Suprapubic skin (tissue), 4 donors: ENCODE data around the gene DCTN3. TPM values are rescaled to one million over a fixed set of nuclear protein-coding genes. Genes with fewer than 3 reads are reported as not detected.

ENCODE experiments used
- DNase-seq, 2 donors: peaks; one replicate each; pipeline ENCODE4 v3.0.0-alpha.2; 2019; ENCODE audit warnings: low spot score in 2 of 2
- H3K27ac ChIP-seq: fragments of 200-600 bp; sonication (generic); one replicate; pipeline ENCODE4 v1.5.1; 2019
- H3K27me3 ChIP-seq: fragments of 200-600 bp; sonication (generic); one replicate; pipeline ENCODE4 v1.5.1; 2019
- H3K36me3 ChIP-seq: fragments of 200-600 bp; sonication (generic); one replicate; pipeline ENCODE4 v1.5.1; 2019
- H3K4me1 ChIP-seq: fragments of 200-600 bp; sonication (generic); one replicate; pipeline ENCODE4 v1.5.1; 2019
- H3K4me3 ChIP-seq: fragments of 200-600 bp; sonication (generic); one replicate; pipeline ENCODE4 v1.5.1; 2019; ENCODE audit warnings: mild to moderate bottlenecking
- H3K9me3 ChIP-seq: fragments of 200-600 bp; sonication (generic); one replicate; pipeline ENCODE4 v1.5.1; 2019
- CTCF ChIP-seq, 2 donors: fragments of 200-600 bp in 1 of 2; fragments of 450-650 bp in 1 of 2; sonication (generic) in 1 of 2; IDR thresholded peaks; one replicate each; pipeline ENCODE4 v1.5.1; 2016 to 2019; ENCODE audit warnings: antibody characterized with exemption in 2 of 2, mild to moderate bottlenecking in 1 of 2, moderate library complexity in 1 of 2
- EP300 ChIP-seq: sonication (generic); formaldehyde crosslinking; IDR thresholded peaks from one replicate; pipeline ENCODE4 v1.6.1; 2017; ENCODE audit warnings: antibody characterized with exemption
- POLR2A ChIP-seq, 2 donors: fragments of 450-650 bp; IDR thresholded peaks; one replicate each; pipeline ENCODE4 v1.6.1; 2017; ENCODE audit warnings: antibody characterized with exemption in 2 of 2, mild to moderate bottlenecking in 2 of 2, moderate library complexity in 2 of 2
- POLR2AphosphoS5 ChIP-seq, 3 donors: sonication (generic); formaldehyde crosslinking; IDR thresholded peaks; one replicate each; pipeline ENCODE4 v1.6.1; 2017; ENCODE audit warnings: antibody characterized with exemption in 3 of 3
- WGBS: methylation state at CpG from one replicate; pipeline ENCODE4 v1.1.5; 2018; 5-methylcytosine and 5-hydroxymethylcytosine counted together
- total RNA-seq, 4 donors: library from RNA; depleted of rRNA; stranded (reverse); fragments of >200 nt; gene quantifications; one replicate each; pipeline ENCODE4 v1.1.0, GENCODE V29; 2016

DCTN3 gene
- total RNA-seq, 4 donors from 2014 or later, result 61.2 to 136 (median 121) TPM

GRCh38 chr9:34584970-34585369, 35.3 kb downstream of the DCTN3 start:
- H3K36me3 ChIP-seq, result no peaks in the 10 kb centered on the region
- no peak overlapping the region for H3K27ac ChIP-seq
- H3K9me3 ChIP-seq, result no peaks in the 10 kb centered on the region
- no peak overlapping the region for H3K4me3 ChIP-seq
- WGBS, result 72% methylated on average over 5 of the region's 5 CpGs
- H3K27me3 ChIP-seq, result peaks cover 43% of the 10 kb centered on the region
- H3K4me1 ChIP-seq, result peaks cover 16% of the 10 kb centered on the region
- DNase-seq, result no peak
- TF ChIP-seq POLR2AphosphoS5 (IDR thresholded peaks at IDR 0.05), result no peak
- no peak for TF ChIP-seq EP300
- TF ChIP-seq POLR2A (IDR thresholded peaks at IDR 0.05), result no peak
- TF ChIP-seq CTCF (IDR thresholded peaks at IDR 0.05), result no peak

GRCh38 chr9:34582787-34583186, 37.5 kb downstream of the DCTN3 start:
- DNase-seq, result no peak
- Histone ChIP-seq H3K27ac (no peak overlapping the region), H3K9me3 (no peaks in the 10 kb centered on the region), H3K27me3 (peaks cover 42% of the 10 kb centered on the region), H3K36me3 (no peaks in the 10 kb centered on the region), H3K4me1 (peaks cover 14% of the 10 kb centered on the region), H3K4me3 (no peak overlapping the region)
- 72% methylated on average over 5 of the region's 5 CpGs for WGBS
- TF ChIP-seq POLR2A (IDR thresholded peaks at IDR 0.05) (no peak), CTCF (IDR thresholded peaks at IDR 0.05) (no peak)

GRCh38 chr9:34581318-34581717, 39.0 kb downstream of the DCTN3 start:
- peaks cover 56% of the 10 kb centered on the region for H3K27me3 ChIP-seq
- TF ChIP-seq POLR2AphosphoS5 (IDR thresholded peaks at IDR 0.05) (no peak), EP300 (no peak), POLR2A (IDR thresholded peaks at IDR 0.05) (no peak), CTCF (IDR thresholded peaks at IDR 0.05) (no peak)
- DNase-seq, result no peak
- WGBS, result 79% methylated on average over 3 of the region's 3 CpGs
- no peaks in the 10 kb centered on the region for H3K36me3 ChIP-seq
- H3K9me3 ChIP-seq, result no peaks in the 10 kb centered on the region
- peaks cover 19% of the 10 kb centered on the region for H3K4me1 ChIP-seq
- no peak overlapping the region for H3K27ac ChIP-seq
- no peak overlapping the region for H3K4me3 ChIP-seq

GRCh38 chr9:34580358-34580757, 39.9 kb downstream of the DCTN3 start:
- Histone ChIP-seq H3K36me3 (no peaks in the 10 kb centered on the region), H3K27ac (no peak overlapping the region), H3K4me3 (no peak overlapping the region), H3K27me3 (peaks cover 47% of the 10 kb centered on the region), H3K9me3 (no peaks in the 10 kb centered on the region), H3K4me1 (peaks cover 19% of the 10 kb centered on the region)
- WGBS, result 81% methylated on average over 8 of the region's 8 CpGs
- TF ChIP-seq CTCF (IDR thresholded peaks at IDR 0.05), result no peak
- no peak for TF ChIP-seq EP300
- DNase-seq, result no peak

- TF ChIP-seq POLR2AphosphoS5 (IDR thresholded peaks at IDR 0.05) (no peak), POLR2A (IDR thresholded peaks at IDR 0.05) (no peak), EP300 (no peak), CTCF (IDR thresholded peaks at IDR 0.05) (no peak)
- Histone ChIP-seq H3K4me1 (peaks cover 19% of the 10 kb centered on the region), H3K4me3 (no peak overlapping the region), H3K9me3 (no peaks in the 10 kb centered on the region), H3K27ac (no peak overlapping the region), H3K36me3 (no peaks in the 10 kb centered on the region), H3K27me3 (peaks cover 53% of the 10 kb centered on the region)
- WGBS, result 86% methylated on average over 5 of the region's 5 CpGs
- no peak for DNase-seq
These were observed 40.5 kb downstream of the DCTN3 start for GRCh38 chr9:34579808-34580163.
